Stimulated activated CD8-positive, alpha-beta memory T cell treated with anti-CD3 and anti-CD28 coated beads, Interleukin-4, amount 100 ng/mL, for 4 hours (primary cell): Measurements from ENCODE around the gene ZAP70.

Experiments used
- DNase-seq, 2 donors: peaks; one replicate each; pipeline ENCODE4 v3.0.0-alpha.2; 2020; ENCODE audit warnings: low read depth in 2 of 2, low spot score in 1 of 2

ZAP70 gene

GRCh38 chr2:97732436-97733340, 19.3 kb downstream of the ZAP70 start:
- DNase-seq: no peak

GRCh38 chr2:97733341-97734035, 20.1 kb downstream of the ZAP70 start:
- DNase-seq: no peak

GRCh38 chr2:97734061-97735051, 21.0 kb downstream of the ZAP70 start:
- DNase-seq: no peak

GRCh38 chr2:97735161-97735561, 21.8 kb downstream of the ZAP70 start:
- no peak for DNase-seq

GRCh38 chr2:97736185-97736584, 22.8 kb downstream of the ZAP70 start:
- no peak for DNase-seq

GRCh38 chr2:97736608-97737330, 23.4 kb downstream of the ZAP70 start:
- no peak for DNase-seq

- DNase-seq: no peak
These were observed 24.2 kb downstream of the ZAP70 start for GRCh38 chr2:97737421-97738178.

- no peak for DNase-seq
These were observed 25.0 kb downstream of the ZAP70 start for GRCh38 chr2:97738179-97739019.

GRCh38 chr2:97739020-97739892, 25.9 kb downstream of the ZAP70 start:
- no peak for DNase-seq

GRCh38 chr2:97739893-97740245, 26.5 kb downstream of the ZAP70 start:
- no peak for DNase-seq

- no peak for DNase-seq
These were observed 27.3 kb downstream of the ZAP70 start for GRCh38 chr2:97740590-97741182.

- DNase-seq: no peak
These were observed 27.9 kb downstream of the ZAP70 start for GRCh38 chr2:97741251-97741650.

GRCh38 chr2:97741686-97742085, 28.3 kb downstream of the ZAP70 start:
- no peak for DNase-seq

GRCh38 chr2:97742381-97742847, 29.0 kb downstream of the ZAP70 start:
- no peak for DNase-seq

GRCh38 chr2:97743913-97744312, 30.5 kb downstream of the ZAP70 start:
- DNase-seq: no peak

- DNase-seq: no peak
These were observed 32.2 kb downstream of the ZAP70 start for GRCh38 chr2:97745474-97746174.

- no peak for DNase-seq
These were observed 33.9 kb downstream of the ZAP70 start for GRCh38 chr2:97747285-97747684.
